Measurements from ENCODE around the gene MRPL16. TPM values are rescaled to one million over a fixed set of nuclear protein-coding genes. Genes with fewer than 3 reads are reported as not detected.

The MRPL16 gene
- total RNA-seq, 1 experiment from 2014 or later: 66.0 TPM

DNA sequence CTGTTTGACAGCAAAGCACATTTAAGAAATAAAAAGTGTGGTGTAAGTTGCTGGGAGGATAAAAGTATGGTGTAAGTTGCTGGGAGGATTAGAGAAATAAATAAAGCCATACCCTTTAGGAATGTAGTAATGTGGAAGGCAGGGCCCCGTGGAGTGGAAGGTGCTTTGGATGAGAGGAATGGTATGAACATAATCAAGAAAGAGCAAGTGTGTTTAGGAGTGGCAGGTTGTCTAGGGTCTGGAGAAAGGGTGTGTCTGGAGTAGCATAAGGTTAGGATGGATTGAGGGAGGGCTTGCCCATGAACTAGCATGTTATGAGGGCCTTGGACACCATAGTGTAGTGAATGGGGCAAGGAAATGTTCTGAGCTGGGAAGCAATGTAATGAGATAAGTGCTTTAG, 18.1 kb downstream of the MRPL16 start:
- no TSS peak for BruUV-seq (replicated peaks)
- intact Hi-C loops (cut with micrococcal nuclease; ENCODE audit: unreplicated experiment): no loop called here
- H3K9me3 ChIP-seq: no peaks in the 10 kb centered on the region
- no peaks in the 10 kb centered on the region for H3K9me3 Mint-ChIP-seq (ENCODE audit: unreplicated experiment)
- ChIA-PET POLR2A (no interaction called here), CTCF (no interaction called here)
- H3K4me1 Mint-ChIP-seq (ENCODE audit: low read depth, unreplicated experiment): peaks cover 20% of the 10 kb centered on the region
- peaks cover 23% of the 10 kb centered on the region; the same call in 1 of the 2 replicates for H3K36me3 ChIP-seq (ENCODE audit: control insufficient read depth, insufficient read depth, low read length)
- H3K4me3 Mint-ChIP-seq (ENCODE audit: unreplicated experiment): no peak overlapping the region
- no peaks in the 10 kb centered on the region for H3K27me3 ChIP-seq (replicated peaks; ENCODE audit: control insufficient read depth, insufficient read depth, low read length)
- H3K4me3 ChIP-seq (ENCODE audit: low read depth, low read length): no peak overlapping the region
- peaks cover under 1% of the 10 kb centered on the region for H3K4me1 ChIP-seq
- H3K36me3 Mint-ChIP-seq (ENCODE audit: insufficient read depth, unreplicated experiment): peaks cover 99% of the 10 kb centered on the region
- peak overlapping the region; percentile 8 for H3K27ac Mint-ChIP-seq (ENCODE audit: unreplicated experiment)
- DNase-seq: no peak
- no peaks in the 10 kb centered on the region for H3K27me3 Mint-ChIP-seq (ENCODE audit: insufficient read depth, unreplicated experiment)
- TF ChIP-seq, protein P1, sequence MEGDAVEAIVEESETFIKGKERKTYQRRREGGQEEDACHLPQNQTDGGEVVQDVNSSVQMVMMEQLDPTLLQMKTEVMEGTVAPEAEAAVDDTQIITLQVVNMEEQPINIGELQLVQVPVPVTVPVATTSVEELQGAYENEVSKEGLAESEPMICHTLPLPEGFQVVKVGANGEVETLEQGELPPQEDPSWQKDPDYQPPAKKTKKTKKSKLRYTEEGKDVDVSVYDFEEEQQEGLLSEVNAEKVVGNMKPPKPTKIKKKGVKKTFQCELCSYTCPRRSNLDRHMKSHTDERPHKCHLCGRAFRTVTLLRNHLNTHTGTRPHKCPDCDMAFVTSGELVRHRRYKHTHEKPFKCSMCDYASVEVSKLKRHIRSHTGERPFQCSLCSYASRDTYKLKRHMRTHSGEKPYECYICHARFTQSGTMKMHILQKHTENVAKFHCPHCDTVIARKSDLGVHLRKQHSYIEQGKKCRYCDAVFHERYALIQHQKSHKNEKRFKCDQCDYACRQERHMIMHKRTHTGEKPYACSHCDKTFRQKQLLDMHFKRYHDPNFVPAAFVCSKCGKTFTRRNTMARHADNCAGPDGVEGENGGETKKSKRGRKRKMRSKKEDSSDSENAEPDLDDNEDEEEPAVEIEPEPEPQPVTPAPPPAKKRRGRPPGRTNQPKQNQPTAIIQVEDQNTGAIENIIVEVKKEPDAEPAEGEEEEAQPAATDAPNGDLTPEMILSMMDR (IDR thresholded peaks at IDR 0.05; ENCODE audit: insufficient read depth in 1 of 2, low read depth in 1 of 2, low read length in 1 of 2, severe bottlenecking in 1 of 2, unreplicated experiment in 1 of 2): no peak

DNA sequence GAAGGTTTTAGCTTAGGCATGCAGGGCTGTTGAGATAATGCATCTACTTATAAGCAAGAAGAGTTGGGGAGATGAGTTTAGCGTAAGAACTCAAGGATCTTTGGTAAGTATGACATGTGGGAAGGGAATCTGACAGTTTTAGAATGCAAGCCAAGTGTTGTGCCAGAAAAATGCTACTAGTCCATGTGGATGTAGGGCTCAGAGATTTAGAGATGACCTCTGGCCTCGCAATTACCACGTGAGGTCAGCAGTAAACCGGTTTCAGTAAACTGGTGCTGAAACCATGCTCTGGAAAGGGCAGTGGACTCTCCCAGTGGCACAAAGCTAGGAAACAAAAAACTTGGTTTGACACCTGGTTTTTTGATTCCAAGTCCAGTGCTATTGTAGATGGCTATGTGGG, 18.9 kb downstream of the MRPL16 start:
- Histone ChIP-seq H3K27me3 (replicated peaks; ENCODE audit: control insufficient read depth, insufficient read depth, low read length) (no peaks in the 10 kb centered on the region), H3K4me1 (peaks cover 9% of the 10 kb centered on the region), H3K4me3 (ENCODE audit: low read depth, low read length) (no peak overlapping the region), H3K36me3 (ENCODE audit: control insufficient read depth, insufficient read depth, low read length) (peaks cover 23% of the 10 kb centered on the region; the same call in 1 of the 2 replicates), H3K9me3 (no peaks in the 10 kb centered on the region)
- DNase-seq: no peak
- intact Hi-C loops (cut with micrococcal nuclease; ENCODE audit: unreplicated experiment): no loop called here
- Mint-ChIP-seq H3K9me3 (ENCODE audit: unreplicated experiment) (no peaks in the 10 kb centered on the region), H3K27ac (ENCODE audit: unreplicated experiment) (no peak overlapping the region), H3K36me3 (ENCODE audit: insufficient read depth, unreplicated experiment) (peaks cover 99% of the 10 kb centered on the region), H3K27me3 (ENCODE audit: insufficient read depth, unreplicated experiment) (no peaks in the 10 kb centered on the region), H3K4me1 (ENCODE audit: low read depth, unreplicated experiment) (peaks cover 28% of the 10 kb centered on the region), H3K4me3 (ENCODE audit: unreplicated experiment) (no peak overlapping the region)
- no TSS peak for BruUV-seq (replicated peaks)
- ChIA-PET CTCF (no interaction called here), POLR2A (no interaction called here)
- TF ChIP-seq, protein P1 (IDR thresholded peaks at IDR 0.05; ENCODE audit: insufficient read depth in 1 of 2, low read depth in 1 of 2, low read length in 1 of 2, severe bottlenecking in 1 of 2, unreplicated experiment in 1 of 2): no peak

GRCh38 chr11:59787816-59788215, 22.8 kb downstream of the MRPL16 start:
- Mint-ChIP-seq H3K4me1 (ENCODE audit: low read depth, unreplicated experiment) (peaks cover 35% of the 10 kb centered on the region), H3K4me3 (ENCODE audit: unreplicated experiment) (no peak overlapping the region), H3K27ac (ENCODE audit: unreplicated experiment) (peak overlapping the region; percentile 39), H3K36me3 (ENCODE audit: insufficient read depth, unreplicated experiment) (peaks cover 93% of the 10 kb centered on the region), H3K27me3 (ENCODE audit: insufficient read depth, unreplicated experiment) (no peaks in the 10 kb centered on the region), H3K9me3 (ENCODE audit: unreplicated experiment) (no peaks in the 10 kb centered on the region)
- TF ChIP-seq, protein P1 (IDR thresholded peaks at IDR 0.05; ENCODE audit: insufficient read depth in 1 of 2, low read depth in 1 of 2, low read length in 1 of 2, severe bottlenecking in 1 of 2, unreplicated experiment in 1 of 2): no peak
- no peak for DNase-seq
- ChIA-PET CTCF (no interaction called here), POLR2A (no interaction called here)
- BruUV-seq (replicated peaks): no TSS peak
- H3K27me3 ChIP-seq (replicated peaks; ENCODE audit: control insufficient read depth, insufficient read depth, low read length): no peaks in the 10 kb centered on the region
- H3K36me3 ChIP-seq (ENCODE audit: control insufficient read depth, insufficient read depth, low read length): peaks cover 17% of the 10 kb centered on the region; the same call in 1 of the 2 replicates
- H3K4me1 ChIP-seq: peaks cover 20% of the 10 kb centered on the region
- intact Hi-C loops (cut with micrococcal nuclease; ENCODE audit: unreplicated experiment): loop anchor here (1.0 kb wide), 1 partner anchor 10 kb away; no protein-coding TSS in a partner anchor
- H3K9me3 ChIP-seq: no peaks in the 10 kb centered on the region
- no peak overlapping the region for H3K4me3 ChIP-seq (ENCODE audit: low read depth, low read length)

Data from Caco-2 (cell line).